GM18508 (cell line): ENCODE measurements around the gene RTN4.
"Not testable (repeated sequence)": the region's sequence is repeated elsewhere in the genome, so short reads cannot be mapped to it uniquely, and the experiment has no call there.

Experiments used
- ATAC-seq: cut with Tn5 transposase; IDR thresholded peaks from one replicate; pipeline ENCODE4 v1.9.1; 2021; ENCODE audit warnings: moderate number of reproducible peaks; ENCODE audit not compliant: insufficient read depth, unreplicated experiment

RTN4 gene

GRCh38 chr2:55050100-55050994 is at the start of gene RTN4:
Gene RTN4 (minus strand): TSS chr2:55050451. CDS start chr2:55050300, 151 bp downstream.
- ATAC-seq: peak; percentile 68

GRCh38 chr2:55099493-55099877 is 49.2 kb upstream of the RTN4 start:
- ATAC-seq: no peak

GRCh38 chr2:55097461-55098410 is 47.5 kb upstream of the RTN4 start:
- no peak for ATAC-seq

- no peak for ATAC-seq
Measured at GRCh38 chr2:55097082-55097460, 46.8 kb upstream of the RTN4 start.

- ATAC-seq: no peak
Measured at GRCh38 chr2:55096586-55096985, 46.3 kb upstream of the RTN4 start.

DNA sequence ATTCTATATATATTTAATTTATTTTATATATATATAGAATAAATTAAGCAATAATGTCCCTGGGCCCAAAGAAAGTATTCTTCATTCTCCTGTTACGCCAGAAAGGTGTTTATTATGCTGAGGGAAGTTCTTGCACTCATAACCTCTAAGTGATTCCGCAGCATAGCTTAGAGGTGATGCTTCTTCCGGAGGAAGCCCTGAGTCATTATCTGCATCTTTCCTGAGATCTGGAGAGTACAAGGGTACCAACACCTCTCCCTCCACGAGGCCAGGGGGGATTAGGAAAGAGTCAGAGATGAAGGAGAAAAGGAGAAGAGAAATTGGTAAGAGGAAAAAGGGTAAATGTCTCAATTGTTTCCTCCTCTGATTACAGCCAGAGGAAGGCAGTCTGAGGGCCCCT is 43.1 kb upstream of the RTN4 start:
- no peak for ATAC-seq

- no peak for ATAC-seq
Measured at GRCh38 chr2:55092439-55092838, 42.2 kb upstream of the RTN4 start.

- ATAC-seq: not testable (repeated sequence)
Measured at GRCh38 chr2:55091681-55092080, 41.4 kb upstream of the RTN4 start.

DNA sequence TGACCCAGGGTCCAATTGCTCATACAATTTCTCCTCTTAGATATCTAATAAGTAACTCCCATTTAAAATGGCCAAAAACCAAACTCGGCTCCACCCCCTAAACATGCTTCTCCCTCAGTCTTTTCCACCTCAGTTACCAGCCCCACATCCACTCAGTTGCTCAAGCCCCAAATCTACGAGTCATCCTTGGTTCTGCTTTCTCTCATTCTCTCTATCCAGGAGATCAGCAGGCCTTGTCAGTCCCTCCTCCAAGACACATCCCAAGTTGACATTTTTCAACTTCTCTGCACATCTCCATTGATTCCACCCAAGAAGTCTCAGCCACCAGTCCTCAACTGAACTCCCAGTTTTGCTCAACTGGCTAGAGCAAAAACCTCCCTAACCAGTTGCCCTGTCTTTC is 40.5 kb upstream of the RTN4 start:
- ATAC-seq: no peak

DNA sequence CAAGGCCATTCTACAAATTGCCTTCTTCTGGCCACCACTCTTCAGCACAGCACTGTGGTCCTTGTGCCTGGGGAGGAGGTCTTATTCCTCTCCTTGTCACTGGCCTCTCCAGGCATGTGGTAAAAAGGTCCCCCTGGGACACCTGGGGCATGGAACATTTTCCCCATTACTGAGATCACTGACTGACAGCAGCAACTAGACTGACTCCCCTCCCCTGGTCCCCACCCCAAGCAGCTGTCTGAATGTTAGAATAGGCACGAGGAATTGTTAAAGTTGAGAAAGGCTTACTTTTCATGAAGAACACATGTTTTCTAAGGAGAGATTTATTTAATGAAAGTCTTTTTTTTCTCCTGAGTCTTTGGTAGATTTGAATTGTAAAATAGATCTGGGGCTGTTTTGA is 39.5 kb upstream of the RTN4 start:
- ATAC-seq: no peak

DNA sequence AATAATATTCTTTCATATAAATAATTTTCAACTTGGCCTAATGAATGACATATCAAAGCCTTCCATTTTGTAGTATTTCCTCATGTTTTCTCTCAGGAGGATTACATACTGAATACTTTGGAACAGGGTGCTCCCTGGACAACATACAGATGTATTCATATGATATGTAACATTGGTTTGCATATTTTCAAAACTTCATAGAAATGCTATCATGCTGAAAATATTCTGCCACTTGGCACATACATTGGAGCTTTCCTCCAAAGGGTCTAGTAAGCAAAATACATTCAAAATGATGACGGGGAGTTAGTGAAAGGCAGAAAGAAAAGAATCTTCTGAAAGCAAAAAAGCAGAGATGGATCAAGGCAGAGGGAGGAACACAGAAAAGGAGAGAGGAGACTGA is 38.1 kb upstream of the RTN4 start:
- no peak for ATAC-seq

- ATAC-seq: no peak
Measured at GRCh38 chr2:55087936-55088335, 37.7 kb upstream of the RTN4 start.

DNA sequence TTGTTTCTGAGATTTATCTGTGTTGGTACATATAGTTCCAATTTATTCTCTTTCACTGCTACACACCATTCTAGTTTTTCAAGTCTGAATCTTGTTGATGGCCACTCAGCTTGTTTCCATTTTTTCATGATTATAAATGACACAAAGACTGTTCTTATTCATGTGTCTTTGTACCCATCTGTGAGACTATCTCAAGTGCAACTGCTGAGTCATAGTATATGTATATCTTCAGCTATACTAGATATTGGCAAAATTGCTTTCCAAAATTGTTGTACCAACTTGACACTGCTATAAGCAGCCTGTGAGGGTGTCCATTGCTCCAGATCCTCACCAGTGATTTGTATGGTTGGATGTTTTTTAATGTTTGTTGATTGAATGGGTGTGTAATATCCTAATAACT is 37.2 kb upstream of the RTN4 start:
- ATAC-seq: no peak

DNA sequence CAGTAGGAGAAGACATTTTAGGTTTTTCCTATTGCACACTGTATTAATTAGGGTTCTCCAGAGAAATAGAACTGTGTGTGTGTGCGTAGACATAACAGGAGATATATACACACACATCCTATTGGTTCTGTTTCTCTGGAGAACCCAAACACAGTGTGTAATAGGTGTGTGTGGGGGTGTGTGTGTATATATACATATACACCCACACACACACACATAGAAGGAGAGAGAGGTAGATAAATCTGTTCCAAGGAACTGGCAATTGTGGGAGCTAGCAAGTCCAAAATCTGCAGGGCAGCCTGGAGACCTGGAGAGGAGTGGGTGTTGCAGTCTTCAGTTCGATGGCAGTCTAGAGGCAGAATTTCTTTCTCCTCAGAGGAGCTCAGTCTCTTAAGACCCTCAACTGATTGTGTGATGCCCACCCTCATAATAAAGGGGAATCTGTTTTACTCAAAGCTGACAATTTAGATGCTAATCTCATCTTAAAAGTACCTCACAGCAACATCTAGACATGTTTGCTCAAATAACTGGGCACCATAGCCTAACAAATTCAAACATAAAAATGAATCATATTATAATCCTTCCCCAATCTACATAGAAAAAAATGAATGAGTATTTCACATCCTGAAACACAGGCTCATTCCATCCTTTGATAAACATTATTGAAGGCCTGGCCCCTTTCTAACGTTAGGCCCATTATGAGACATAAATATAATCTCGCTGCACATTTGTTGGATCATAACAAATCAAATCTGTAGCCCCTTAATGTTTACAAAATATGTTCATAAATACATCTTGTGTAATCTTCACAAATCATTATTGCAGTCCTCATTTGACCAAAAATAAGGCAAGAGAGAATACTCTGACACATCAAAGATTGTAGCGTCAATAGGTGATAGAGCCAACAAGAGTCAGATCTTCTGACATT is 35.1 kb upstream of the RTN4 start:
- no peak for ATAC-seq

GRCh38 chr2:55084641-55085040 is 34.4 kb upstream of the RTN4 start:
- ATAC-seq: no peak

DNA sequence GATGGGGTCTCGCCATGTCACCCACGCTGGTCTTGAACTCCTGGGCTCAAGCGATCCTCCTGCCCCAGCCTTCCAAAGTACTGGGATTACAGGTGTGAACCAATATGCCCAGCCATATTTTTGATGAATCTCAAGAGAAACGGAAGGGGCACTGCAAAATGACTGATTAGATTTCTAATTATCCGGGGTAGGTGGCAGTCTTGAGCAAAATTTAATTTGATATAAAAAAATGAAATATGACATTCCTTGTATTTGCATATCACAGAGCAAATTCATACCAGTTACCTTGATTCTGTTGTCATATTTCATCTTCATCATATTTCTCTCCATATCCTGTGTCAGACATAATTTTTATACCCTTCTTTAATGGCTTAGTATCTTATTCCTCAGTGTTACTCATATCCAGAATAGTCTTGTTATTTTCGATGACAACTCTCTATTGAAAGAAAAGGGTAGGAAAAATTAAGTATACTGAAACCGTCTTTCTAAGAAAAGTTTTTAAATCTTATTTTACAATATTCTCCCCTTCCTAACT is 30.0 kb upstream of the RTN4 start:
- ATAC-seq: no peak

- no peak for ATAC-seq
Measured at GRCh38 chr2:55078956-55079355, 28.7 kb upstream of the RTN4 start.

DNA sequence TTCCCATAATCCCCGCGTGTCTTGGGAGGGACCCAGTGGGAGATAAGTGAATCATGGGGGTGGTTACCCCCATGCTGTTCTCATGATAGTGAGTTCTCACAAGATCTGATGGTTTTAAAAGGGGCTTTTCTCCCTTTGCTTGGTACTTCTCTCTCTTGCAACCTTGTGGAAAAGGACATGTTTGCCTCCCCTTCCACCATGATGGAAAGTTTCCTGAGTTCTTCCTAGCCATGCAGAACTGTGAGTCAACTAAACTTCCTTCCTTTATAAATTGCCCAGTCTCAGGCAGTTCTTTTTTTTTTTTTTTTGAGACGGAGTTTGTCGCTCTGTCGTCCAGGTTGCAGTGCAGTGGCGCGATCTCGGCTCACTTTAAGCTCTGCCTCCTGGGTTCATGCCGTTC is 26.5 kb upstream of the RTN4 start:
- no peak for ATAC-seq

DNA sequence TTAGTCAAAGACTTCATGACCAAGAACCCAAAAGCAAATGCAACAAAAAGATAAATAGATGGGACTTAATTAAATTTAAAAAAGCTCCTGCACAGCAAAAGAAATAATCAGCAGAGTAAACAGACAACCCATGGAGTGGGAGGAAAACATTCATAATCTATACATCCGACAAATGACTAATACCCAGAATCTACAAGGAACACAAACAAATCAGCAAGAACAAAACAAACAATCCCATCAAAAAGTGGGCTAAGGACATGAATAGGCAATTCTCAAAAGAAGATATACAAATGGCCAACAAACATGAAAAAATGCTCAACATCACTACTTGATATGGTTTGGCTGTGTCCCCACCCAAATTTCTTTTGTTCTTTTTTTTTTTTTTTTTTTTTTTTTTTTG is 25.8 kb upstream of the RTN4 start:
- ATAC-seq: not testable (repeated sequence)
